OCI-LY3 (cell line): ENCODE data around the gene FAM240A.

ENCODE experiments used
- H2AFZ ChIP-seq: fragments of 200-600, 300-600 bp; shearing (Covaris generic); 2 replicates; pipeline ENCODE4 v1.6.0; 2014; ENCODE audit warnings: antibody characterized with exemption, low read depth, low read length
- H3K27ac ChIP-seq: fragments of 200-600, 300-600 bp; sonication (generic); 2 replicates; pipeline ENCODE4 v1.5.1; 2014; ENCODE audit warnings: mild to moderate bottlenecking, low read length, moderate library complexity, mixed read lengths
- H3K27me3 ChIP-seq: fragments of 200-600, 300-600 bp; sonication (generic); 2 replicates; pipeline ENCODE4 v1.6.1; 2014; ENCODE audit warnings: low read depth, low read length, mixed read lengths
- H3K36me3 ChIP-seq: fragments of 200-600, 300-600 bp; sonication (generic); replicated peaks from 2 replicates; pipeline ENCODE3; 2014; ENCODE audit warnings: low read depth, low read length, mixed read lengths
- H3K4me1 ChIP-seq: fragments of 300-600, 200-600 bp; sonication (generic); 2 replicates; pipeline ENCODE4 v1.6.1; 2014; ENCODE audit warnings: low read length, mixed read lengths
- H3K4me2 ChIP-seq: fragments of 200-600, 300-600 bp; sonication (generic); 2 replicates; pipeline ENCODE4 v1.6.1; 2014; ENCODE audit warnings: low read length, mixed read lengths
- H3K4me3 ChIP-seq: fragments of 300-600, 200-600 bp; sonication (generic); 2 replicates; pipeline ENCODE4 v1.5.1; 2014; ENCODE audit warnings: antibody characterized with exemption, mild to moderate bottlenecking, low read length, moderate library complexity
- H3K79me2 ChIP-seq: fragments of 300-600, 200-600 bp; shearing (Covaris generic); 2 replicates; pipeline ENCODE4 v1.6.1; 2014; ENCODE audit warnings: mild to moderate bottlenecking, low read length, mixed read lengths
- H3K9ac ChIP-seq: fragments of 300-600, 200-600 bp; shearing (Covaris generic); 2 replicates; pipeline ENCODE4 v1.6.0; 2014; ENCODE audit warnings: mild to moderate bottlenecking, low read length, moderate library complexity
- H3K9me3 ChIP-seq: fragments of 200-600, 300-600 bp; shearing (Covaris generic); 2 replicates; pipeline ENCODE4 v1.6.1; 2014; ENCODE audit warnings: low read length, mixed read lengths; ENCODE audit not compliant: insufficient read depth
- H4K20me1 ChIP-seq: fragments of 200-600, 300-600 bp; sonication (generic); 2 replicates; pipeline ENCODE4 v1.6.1; 2016; ENCODE audit warnings: low read length, mixed read lengths; ENCODE audit not compliant: insufficient read depth
- CTCF ChIP-seq: fragments of 200-600, 300-600 bp; sonication (generic); IDR thresholded peaks from 2 replicates; pipeline ENCODE4 v1.5.1; 2014; ENCODE audit warnings: antibody characterized with exemption, low read length, low read depth
- EZH2phosphoT487 ChIP-seq: fragments of 200-600 bp; shearing (Covaris generic); IDR thresholded peaks from 2 replicates; pipeline ENCODE4 v1.6.1; 2018; ENCODE audit warnings: antibody characterized with exemption, mixed run types, low read depth

Gene FAM240A

GRCh38 chr3:46664188-46664970, 52.1 kb downstream of the FAM240A start:
- no peak overlapping the region for H3K27ac ChIP-seq
- H3K9ac ChIP-seq, result no peak overlapping the region
- H3K9me3 ChIP-seq, result no peaks in the 10 kb centered on the region
- no peaks in the 10 kb centered on the region for H4K20me1 ChIP-seq
- H3K4me2 ChIP-seq, result no peak overlapping the region
- H2AFZ ChIP-seq, result no peak overlapping the region
- H3K27me3 ChIP-seq, result 0 out of 2 replicates have a peak, but pooled peaks cover 19% of the 10 kb centered on the region
- no peak overlapping the region for H3K4me3 ChIP-seq
- no peaks in the 10 kb centered on the region for H3K4me1 ChIP-seq
- H3K79me2 ChIP-seq, result no peaks in the 10 kb centered on the region
- H3K36me3 ChIP-seq, result no peaks in the 10 kb centered on the region
- TF ChIP-seq EZH2phosphoT487 (no peak), CTCF (no peak)

GRCh38 chr3:46664971-46665762, 52.8 kb downstream of the FAM240A start:
- Histone ChIP-seq H3K9me3 (no peaks in the 10 kb centered on the region), H2AFZ (no peak overlapping the region), H3K9ac (no peak overlapping the region), H3K27ac (no peak overlapping the region), H3K27me3 (0 out of 2 replicates have a peak, but pooled peaks cover 19% of the 10 kb centered on the region), H3K79me2 (no peaks in the 10 kb centered on the region), H3K4me2 (no peak overlapping the region), H3K4me3 (no peak overlapping the region), H3K36me3 (no peaks in the 10 kb centered on the region), H3K4me1 (no peaks in the 10 kb centered on the region), H4K20me1 (no peaks in the 10 kb centered on the region)
- no peak for TF ChIP-seq CTCF
- TF ChIP-seq EZH2phosphoT487, result no peak

- Histone ChIP-seq H3K27me3 (0 out of 2 replicates have a peak, but pooled peaks cover 14% of the 10 kb centered on the region), H3K36me3 (no peaks in the 10 kb centered on the region), H3K9ac (no peak overlapping the region), H3K4me2 (no peak overlapping the region), H3K9me3 (no peaks in the 10 kb centered on the region), H3K27ac (no peak overlapping the region), H3K4me1 (no peaks in the 10 kb centered on the region), H4K20me1 (no peaks in the 10 kb centered on the region), H3K4me3 (no peak overlapping the region), H2AFZ (no peak overlapping the region), H3K79me2 (no peaks in the 10 kb centered on the region)
- TF ChIP-seq EZH2phosphoT487 (no peak), CTCF (no peak)
These were observed 53.6 kb downstream of the FAM240A start for GRCh38 chr3:46665763-46666452.

GRCh38 chr3:46666453-46666845, 54.1 kb downstream of the FAM240A start:
- Histone ChIP-seq H3K36me3 (no peaks in the 10 kb centered on the region), H3K4me1 (no peaks in the 10 kb centered on the region), H3K9me3 (no peaks in the 10 kb centered on the region), H3K27me3 (0 out of 2 replicates have a peak, but pooled peaks cover 13% of the 10 kb centered on the region), H3K9ac (no peak overlapping the region), H3K4me3 (no peak overlapping the region), H2AFZ (no peak overlapping the region), H4K20me1 (no peaks in the 10 kb centered on the region), H3K79me2 (no peaks in the 10 kb centered on the region), H3K27ac (no peak overlapping the region), H3K4me2 (no peak overlapping the region)
- no peak for TF ChIP-seq EZH2phosphoT487
- TF ChIP-seq CTCF, result no peak
